BJ (cell line): ENCODE measurements around the gene FRMD7. TPM values are rescaled to one million over a fixed set of nuclear protein-coding genes. Genes with fewer than 3 reads are reported as not detected.

ENCODE experiments used
- CTCF ChIA-PET: fragments of 350-600 bp; formaldehyde crosslinking; extraction: SDS; loops from one replicate; lab custom pipeline; 2021; ENCODE audit warnings: antibody characterized with exemption, inconsistent platforms; lab: Yijun Ruan, JAX
- POLR2A ChIA-PET: fragments of 300-600 bp; sonication (Branson Sonifier 250); formaldehyde crosslinking; extraction: SDS; loops from one replicate; lab custom pipeline; 2021; ENCODE audit warnings: antibody characterized with exemption; lab: Charles Lee
- DNase-seq: peaks from one replicate; pipeline ENCODE4 v3.0.0-alpha.2; 2011; ENCODE audit warnings: low read depth
- H3K27me3 ChIP-seq: 2 replicates; pipeline ENCODE4 v1.6.0; 2011; ENCODE audit warnings: low read length; ENCODE audit not compliant: control insufficient read depth, insufficient read depth
- H3K36me3 ChIP-seq: 2 replicates; pipeline ENCODE4 v1.5.1; 2011; ENCODE audit warnings: low read length; ENCODE audit not compliant: control insufficient read depth, insufficient read depth
- H3K4me3 ChIP-seq: 2 replicates; pipeline ENCODE4 v1.5.1; 2011; ENCODE audit warnings: low read depth, mild to moderate bottlenecking, control low read depth, low read length
- CTCF ChIP-seq: IDR thresholded peaks from 2 replicates; pipeline ENCODE4 v1.5.1; 2011; ENCODE audit warnings: low read depth, mild to moderate bottlenecking, control low read depth, inconsistent platforms, low read length, moderate library complexity; ENCODE audit not compliant: insufficient read depth
- polyA plus RNA-seq: library from polyadenylated mRNA; depleted of rRNA; stranded (reverse); fragments of >200 nt; gene quantifications from 2 replicates; pipeline ENCODE4 v1.2.3, GENCODE V29; 2011

Gene FRMD7
- polyA plus RNA-seq, 1 experiment = not detected

DNA sequence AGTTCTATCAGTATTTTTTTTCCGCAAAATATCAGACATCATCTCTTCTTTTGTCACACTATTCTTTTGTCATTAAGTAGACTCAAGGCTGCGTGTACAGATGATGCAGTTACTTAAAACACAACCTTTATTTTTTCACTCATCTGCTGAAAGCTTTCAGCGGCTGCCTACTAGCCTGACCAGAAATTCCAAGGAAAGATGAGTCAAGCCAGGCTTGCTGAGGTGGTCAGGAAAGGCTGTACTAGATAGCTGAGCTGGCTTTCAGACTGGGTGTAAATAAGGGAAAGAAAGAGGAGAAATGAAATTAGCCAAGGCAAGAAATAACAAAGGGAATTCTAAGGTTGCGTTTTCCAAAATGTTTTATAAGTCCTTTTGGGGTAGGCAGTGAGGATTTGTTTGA is 86.8 kb downstream of the FRMD7 start:
- no peak for TF ChIP-seq CTCF
- POLR2A ChIA-PET = no interaction called here
- DNase-seq = no peak
- CTCF ChIA-PET = no interaction called here
- Histone ChIP-seq H3K36me3 (no peaks in the 10 kb centered on the region), H3K4me3 (no peak overlapping the region), H3K27me3 (no peaks in the 10 kb centered on the region)

DNA sequence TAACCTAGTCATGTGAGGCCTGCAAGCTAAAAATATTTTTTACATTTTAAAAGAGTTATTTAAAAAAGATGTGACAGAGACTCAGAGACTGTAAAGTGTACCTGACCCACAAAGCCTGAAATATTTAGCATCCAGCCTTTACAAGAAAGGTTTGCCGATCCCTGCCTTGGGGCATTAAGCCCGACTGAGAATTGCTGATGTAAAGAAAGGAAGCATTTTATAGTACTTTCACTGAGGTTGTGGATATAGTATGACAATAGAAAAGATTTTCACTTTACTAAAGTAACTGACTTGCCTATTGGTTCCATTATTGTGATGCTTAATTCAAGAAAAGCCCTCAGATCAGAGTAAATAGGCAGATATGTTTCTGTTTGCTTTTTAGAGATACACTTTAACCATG is 87.8 kb downstream of the FRMD7 start:
- Histone ChIP-seq H3K27me3 (no peaks in the 10 kb centered on the region), H3K4me3 (no peak overlapping the region), H3K36me3 (no peaks in the 10 kb centered on the region)
- no peak for DNase-seq
- ChIA-PET POLR2A (no interaction called here), CTCF (no interaction called here)
- TF ChIP-seq CTCF = no peak

GRCh38 chrX:132037479-132037993 is 90.3 kb downstream of the FRMD7 start:
- DNase-seq = no peak
- Histone ChIP-seq H3K36me3 (no peaks in the 10 kb centered on the region), H3K27me3 (no peaks in the 10 kb centered on the region), H3K4me3 (no peak overlapping the region)
- ChIA-PET CTCF (no interaction called here), POLR2A (no interaction called here)
- no peak for TF ChIP-seq CTCF

DNA sequence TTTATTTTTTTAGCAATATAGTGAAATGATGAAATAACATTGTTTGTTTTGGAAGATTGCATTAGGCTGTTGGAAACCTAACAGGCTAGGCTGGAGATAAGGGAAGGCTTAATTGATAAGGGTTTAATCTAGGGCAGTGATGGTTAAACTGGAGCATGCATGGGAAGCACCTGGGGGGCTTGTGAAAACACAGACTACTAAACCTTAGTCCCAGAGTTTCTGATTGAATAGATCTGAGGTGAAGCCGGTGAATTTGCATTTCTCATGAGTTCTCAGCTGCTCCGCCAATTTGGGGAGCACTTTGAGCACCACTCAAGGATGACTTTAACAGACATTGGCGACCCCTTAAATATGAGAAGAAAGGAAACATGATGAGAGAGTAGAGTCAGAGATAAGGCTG is 93.2 kb downstream of the FRMD7 start:
- ChIA-PET POLR2A (no interaction called here), CTCF (no interaction called here)
- Histone ChIP-seq H3K27me3 (no peaks in the 10 kb centered on the region), H3K4me3 (no peak overlapping the region), H3K36me3 (no peaks in the 10 kb centered on the region)
- no peak for DNase-seq
- no peak for TF ChIP-seq CTCF

- no peak for TF ChIP-seq CTCF
- CTCF ChIA-PET = no interaction called here
These were observed 94.7 kb downstream of the FRMD7 start for GRCh38 chrX:132033166-132033565.

More at GRCh38 chrX:132033166-132033565, 94.7 kb downstream of the FRMD7 start:
- Histone ChIP-seq H3K36me3 (no peaks in the 10 kb centered on the region), H3K27me3 (no peaks in the 10 kb centered on the region), H3K4me3 (no peak overlapping the region)
- POLR2A ChIA-PET = no interaction called here
- no peak for DNase-seq
